Colonic mucosa (tissue), 4 donors: ENCODE data around the gene NUDCD3. TPM values are rescaled to one million over a fixed set of nuclear protein-coding genes. Genes with fewer than 3 reads are reported as not detected.

Experiments used
- DNase-seq: peaks from one replicate; pipeline ENCODE4 v3.0.0-alpha.2; 2020
- H3K27ac ChIP-seq: fragments of 200-600 bp; one replicate; pipeline ENCODE4 v1.8.0; 2021
- H3K27me3 ChIP-seq: fragments of 200-600 bp; one replicate; pipeline ENCODE4 v1.8.0; 2021
- H3K36me3 ChIP-seq: fragments of 200-600 bp; one replicate; pipeline ENCODE4 v1.8.0; 2021
- H3K4me1 ChIP-seq: fragments of 200-600 bp; one replicate; pipeline ENCODE4 v1.8.0; 2021; ENCODE audit warnings: mild to moderate bottlenecking
- H3K4me3 ChIP-seq: fragments of 200-600 bp; one replicate; pipeline ENCODE4 v1.8.0; 2021
- H3K9ac ChIP-seq, 2 donors: one replicate each; pipeline ENCODE4 v1.7.0; 2013; ENCODE audit warnings: control low read depth in 2 of 2, low read depth in 2 of 2, low read length in 2 of 2
- H3K9me3 ChIP-seq: fragments of 200-600 bp; one replicate; pipeline ENCODE4 v1.8.0; 2021
- CTCF ChIP-seq: fragments of 200-600 bp; IDR thresholded peaks from one replicate; pipeline ENCODE4 v1.8.0; 2022; ENCODE audit warnings: antibody characterized with exemption, mild to moderate bottlenecking
- intact Hi-C: fragments of 100-400 bp; cut with DNase I; formaldehyde crosslinking; loops from one replicate; pipeline ENCODE4 v1.14.1; 2022
- total RNA-seq, 2 donors: library from RNA; stranded (reverse); fragmentation: NEBNext Ultra II Directional in 1 of 2; extraction: Animal tissue kit (Norgen Biotek cat#: 25700) in 1 of 2; gene quantifications; one replicate each; pipeline ENCODE4 v1.2.1, GENCODE V29; 2021
- donor health status: healthy.
- donor health status: DM: no; HTN: no; CAD: no.
- donor health status: DM: no; HTN: no; CAD: no.

NUDCD3 gene
- total RNA-seq, 2 donors from 2014 or later = 77.7 to 105 TPM

GRCh38 chr7:44415510-44415909 is 74.9 kb downstream of the NUDCD3 start:
- Histone ChIP-seq H3K27me3 (no peaks in the 10 kb centered on the region), H3K9ac (no peak overlapping the region), H3K9me3 (no peaks in the 10 kb centered on the region), H3K4me1 (no peaks in the 10 kb centered on the region), H3K4me3 (no peak overlapping the region), H3K27ac (no peak overlapping the region), H3K36me3 (no peaks in the 10 kb centered on the region)
- TF ChIP-seq CTCF = no peak
- DNase-seq = no peak
- intact Hi-C loops = no loop called here

- no peaks in the 10 kb centered on the region for H3K9me3 ChIP-seq
- intact Hi-C loops = no loop called here
- no peak overlapping the region for H3K4me3 ChIP-seq
- no peak for TF ChIP-seq CTCF
- H3K27me3 ChIP-seq = no peaks in the 10 kb centered on the region
- H3K9ac ChIP-seq = no peak overlapping the region
- no peaks in the 10 kb centered on the region for H3K4me1 ChIP-seq
- no peak for DNase-seq
- H3K36me3 ChIP-seq = no peaks in the 10 kb centered on the region
- no peak overlapping the region for H3K27ac ChIP-seq
Measured at GRCh38 chr7:44415047-44415446, 75.4 kb downstream of the NUDCD3 start.

GRCh38 chr7:44411306-44411705 is 79.2 kb downstream of the NUDCD3 start:
- no peak for DNase-seq
- TF ChIP-seq CTCF = no peak
- H3K27ac ChIP-seq = no peak overlapping the region
- intact Hi-C loops = no loop called here
- H3K4me3 ChIP-seq = no peak overlapping the region
- H3K9ac ChIP-seq = no peak overlapping the region
- H3K4me1 ChIP-seq = no peaks in the 10 kb centered on the region
- H3K36me3 ChIP-seq = no peaks in the 10 kb centered on the region
- H3K27me3 ChIP-seq = no peaks in the 10 kb centered on the region
- H3K9me3 ChIP-seq = no peaks in the 10 kb centered on the region

GRCh38 chr7:44408596-44408995 is 81.9 kb downstream of the NUDCD3 start:
- H3K4me3 ChIP-seq = no peak overlapping the region
- no peak overlapping the region for H3K9ac ChIP-seq
- no peaks in the 10 kb centered on the region for H3K9me3 ChIP-seq
- no peak for DNase-seq
- no peak for TF ChIP-seq CTCF
- H3K36me3 ChIP-seq = no peaks in the 10 kb centered on the region
- no peak overlapping the region for H3K27ac ChIP-seq
- no peaks in the 10 kb centered on the region for H3K4me1 ChIP-seq
- no peaks in the 10 kb centered on the region for H3K27me3 ChIP-seq
- intact Hi-C loops = no loop called here

GRCh38 chr7:44403775-44404174 is 86.7 kb downstream of the NUDCD3 start:
- Histone ChIP-seq H3K27ac (no peak overlapping the region), H3K9ac (no peak overlapping the region), H3K4me1 (no peaks in the 10 kb centered on the region), H3K27me3 (no peaks in the 10 kb centered on the region), H3K4me3 (no peak overlapping the region), H3K36me3 (no peaks in the 10 kb centered on the region), H3K9me3 (no peaks in the 10 kb centered on the region)
- no peak for DNase-seq
- intact Hi-C loops = no loop called here
- TF ChIP-seq CTCF = no peak
